Muscle layer of duodenum (tissue), 2 donors: Measurements from ENCODE around the gene HDAC9.

ENCODE experiments used
- H3K27ac ChIP-seq: one replicate; pipeline ENCODE4 v1.7.0; 2013; ENCODE audit warnings: mild to moderate bottlenecking, low read length
- H3K27me3 ChIP-seq: one replicate; pipeline ENCODE4 v1.7.0; 2013; ENCODE audit warnings: low read depth, mild to moderate bottlenecking, control low read depth, low read length
- H3K36me3 ChIP-seq, 2 donors: one replicate each; pipeline ENCODE4 v1.7.0; 2013; ENCODE audit warnings: low read length in 2 of 2, control low read depth in 1 of 2, mild to moderate bottlenecking in 1 of 2; ENCODE audit not compliant: insufficient read depth in 2 of 2, control insufficient read depth in 1 of 2
- H3K4me1 ChIP-seq, 2 donors: one replicate each; pipeline ENCODE4 v1.7.0; 2013; ENCODE audit warnings: low read length in 2 of 2, mild to moderate bottlenecking in 2 of 2, control low read depth in 1 of 2, moderate library complexity in 1 of 2; ENCODE audit not compliant: insufficient read depth in 2 of 2, control insufficient read depth in 1 of 2
- H3K4me3 ChIP-seq, 2 donors: one replicate each; pipeline ENCODE4 v1.7.0; 2013; ENCODE audit warnings: low read length in 2 of 2, low read depth in 1 of 2, mild to moderate bottlenecking in 1 of 2
- H3K9me3 ChIP-seq, 2 donors: one replicate each; pipeline ENCODE4 v1.7.0; 2013; ENCODE audit warnings: low read length in 2 of 2, control low read depth in 1 of 2, mild to moderate bottlenecking in 1 of 2; ENCODE audit not compliant: control insufficient read depth in 1 of 2
- donor health status: healthy.

The HDAC9 gene

DNA sequence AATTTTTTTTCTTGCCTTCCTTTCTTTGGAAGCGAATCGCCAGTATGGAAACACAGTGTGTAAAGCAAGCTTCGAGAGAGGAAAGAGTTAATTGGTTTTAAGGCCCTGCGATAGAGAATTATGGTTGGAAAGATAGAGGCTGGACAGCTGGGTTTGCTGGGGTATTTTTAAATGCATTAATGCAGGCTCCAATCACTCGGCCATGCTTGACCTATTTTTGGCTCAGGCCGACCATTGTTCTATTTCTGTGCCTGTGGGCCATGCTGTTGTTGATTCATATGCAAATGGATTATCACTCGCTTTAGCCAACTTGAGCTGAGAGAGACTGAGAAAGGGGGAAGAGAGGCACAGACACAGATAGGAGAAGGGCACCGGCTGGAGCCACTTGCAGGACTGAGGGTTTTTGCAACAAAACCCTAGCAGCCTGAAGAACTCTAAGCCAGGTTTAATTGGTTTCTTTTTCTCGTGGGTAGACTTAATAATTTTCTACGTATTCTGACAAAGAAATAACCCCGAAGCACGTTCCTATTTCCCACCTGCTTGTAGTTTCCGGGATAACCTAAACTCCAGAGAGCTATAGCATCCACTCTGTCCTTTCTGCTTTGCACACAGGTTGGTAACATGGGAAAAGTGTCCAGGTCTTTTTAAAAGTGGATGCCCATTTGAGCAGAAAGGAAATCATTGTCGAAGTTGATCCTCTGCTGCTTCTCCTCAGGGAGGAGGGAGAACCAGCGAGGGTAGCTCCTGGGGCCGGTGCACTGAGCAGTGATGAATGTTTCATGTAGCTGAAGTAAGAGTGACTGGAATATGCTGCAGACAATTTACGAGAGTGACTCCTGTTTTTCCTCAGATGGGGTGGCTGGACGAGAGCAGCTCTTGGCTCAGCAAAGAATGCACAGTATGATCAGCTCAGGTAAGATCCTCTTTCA lies at the start of gene HDAC9:
Gene HDAC9 (plus strand): TSS at position 338 of the 929 bp plus-strand sequence. CDS start 554 bp downstream, at position 892.
- H3K36me3 ChIP-seq, result no peaks in the 10 kb centered on the region
- no peaks in the 10 kb centered on the region for H3K9me3 ChIP-seq
- peak within 1 kb of the TSS; percentile 11 for H3K27ac ChIP-seq
- H3K4me3 ChIP-seq, result peak within 1 kb of the TSS; percentile 55 to 58
- H3K27me3 ChIP-seq, result no peaks in the 10 kb centered on the region
- H3K4me1 ChIP-seq, result peaks cover 0 to 10% of the 10 kb centered on the region in 2 donors

- Histone ChIP-seq H3K4me1 (no peaks in the 10 kb centered on the region), H3K4me3 (no peak overlapping the region), H3K36me3 (no peaks in the 10 kb centered on the region), H3K27ac (no peak overlapping the region), H3K9me3 (no peaks in the 10 kb centered on the region), H3K27me3 (no peaks in the 10 kb centered on the region)
These were observed 49.5 kb upstream of the HDAC9 start for GRCh38 chr7:18445916-18446520.

DNA sequence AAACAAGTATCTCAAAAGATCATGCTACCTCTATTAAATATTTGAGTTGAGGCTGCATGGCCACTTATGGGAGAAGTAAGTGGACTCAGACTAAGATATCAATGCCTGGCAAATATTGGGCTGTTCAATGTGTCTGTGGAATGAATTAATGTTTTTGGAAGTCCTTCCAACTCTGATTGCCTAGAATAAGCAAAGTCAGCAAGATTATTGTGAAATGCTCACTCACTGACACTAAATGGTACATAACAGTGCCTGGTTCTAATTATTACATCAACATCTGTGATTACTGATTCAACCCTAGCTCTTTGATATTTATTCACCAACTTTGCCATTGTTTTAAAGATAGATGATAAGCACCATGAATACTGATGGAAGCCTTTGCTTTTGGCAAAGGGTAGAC lies 45.5 kb upstream of the HDAC9 start:
- Histone ChIP-seq H3K4me1 (no peaks in the 10 kb centered on the region), H3K27me3 (no peaks in the 10 kb centered on the region), H3K9me3 (no peaks in the 10 kb centered on the region), H3K36me3 (no peaks in the 10 kb centered on the region), H3K4me3 (no peak overlapping the region), H3K27ac (no peak overlapping the region)

GRCh38 chr7:18455606-18456005 lies 39.9 kb upstream of the HDAC9 start:
- no peaks in the 10 kb centered on the region for H3K27me3 ChIP-seq
- no peaks in the 10 kb centered on the region for H3K4me1 ChIP-seq
- no peaks in the 10 kb centered on the region for H3K36me3 ChIP-seq
- H3K4me3 ChIP-seq, result no peak overlapping the region
- H3K9me3 ChIP-seq, result no peaks in the 10 kb centered on the region
- H3K27ac ChIP-seq, result no peak overlapping the region

DNA sequence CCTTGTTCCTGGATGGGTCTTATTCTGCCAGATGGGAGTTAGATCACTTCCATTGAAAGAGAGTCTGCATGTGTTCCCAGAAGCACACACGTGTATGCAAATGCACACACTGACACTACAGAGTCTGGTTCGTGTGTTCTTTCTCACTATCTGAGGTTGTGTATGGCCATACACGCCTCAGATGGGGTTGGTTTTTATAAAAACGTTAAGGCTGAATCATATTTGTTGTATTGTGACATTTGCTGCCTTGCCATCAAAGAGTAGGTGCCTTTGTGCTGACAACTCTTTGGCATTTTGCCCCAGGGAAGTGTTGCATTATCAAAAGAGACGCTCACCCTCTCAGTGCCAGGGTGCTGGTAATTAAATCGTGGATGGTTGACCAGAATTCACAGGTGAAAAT lies 37.7 kb upstream of the HDAC9 start:
- Histone ChIP-seq H3K9me3 (no peaks in the 10 kb centered on the region), H3K27ac (no peak overlapping the region), H3K36me3 (no peaks in the 10 kb centered on the region), H3K4me3 (no peak overlapping the region), H3K4me1 (no peaks in the 10 kb centered on the region), H3K27me3 (no peaks in the 10 kb centered on the region)

- no peaks in the 10 kb centered on the region for H3K4me1 ChIP-seq
- H3K27me3 ChIP-seq, result no peaks in the 10 kb centered on the region
- no peaks in the 10 kb centered on the region for H3K9me3 ChIP-seq
- H3K36me3 ChIP-seq, result no peaks in the 10 kb centered on the region
- H3K27ac ChIP-seq, result no peak overlapping the region
- H3K4me3 ChIP-seq, result no peak overlapping the region
These were observed 36.7 kb upstream of the HDAC9 start for GRCh38 chr7:18458830-18459229.

DNA sequence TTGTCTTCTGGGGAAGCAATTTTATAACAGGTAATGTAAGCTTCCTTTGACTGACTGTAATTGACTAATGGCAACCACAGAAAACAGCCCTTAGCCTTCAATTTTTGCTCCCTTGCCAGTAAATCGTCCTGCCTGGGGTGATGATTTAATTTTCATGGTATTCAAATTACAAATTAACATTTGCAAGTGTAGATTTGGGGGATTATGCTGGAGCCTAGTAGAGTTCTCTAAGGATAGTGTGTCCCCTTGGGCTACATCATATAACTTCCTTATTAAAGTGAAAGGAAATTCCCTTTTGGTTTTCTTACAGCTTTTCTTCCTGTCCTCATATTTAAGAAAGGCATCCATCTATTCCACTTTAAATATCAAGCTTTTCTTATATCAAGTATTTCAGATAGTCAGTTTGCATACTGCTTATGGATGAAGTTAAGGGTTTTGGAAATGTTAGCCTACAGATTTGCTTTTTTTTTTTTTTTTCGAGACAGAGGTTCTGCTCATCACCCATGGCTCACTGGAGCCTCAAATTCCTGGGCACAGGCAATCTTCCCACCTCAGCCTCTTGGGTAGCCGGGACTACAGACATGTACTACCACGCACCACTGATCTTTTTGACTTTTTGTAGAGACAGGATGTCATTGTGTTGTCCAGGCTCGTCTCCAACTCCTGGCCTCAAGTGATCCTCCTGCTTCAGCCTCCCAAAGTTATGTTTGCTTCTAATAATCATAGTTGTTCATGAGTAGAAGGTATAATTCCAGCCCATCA lies 35.9 kb upstream of the HDAC9 start:
- Histone ChIP-seq H3K27ac (no peak overlapping the region), H3K27me3 (no peaks in the 10 kb centered on the region), H3K4me3 (no peak overlapping the region), H3K4me1 (no peaks in the 10 kb centered on the region), H3K36me3 (no peaks in the 10 kb centered on the region), H3K9me3 (no peaks in the 10 kb centered on the region)

- Histone ChIP-seq H3K4me3 (no peak overlapping the region), H3K9me3 (no peaks in the 10 kb centered on the region), H3K4me1 (no peaks in the 10 kb centered on the region), H3K27me3 (no peaks in the 10 kb centered on the region), H3K36me3 (no peaks in the 10 kb centered on the region), H3K27ac (no peak overlapping the region)
These were observed 33.6 kb upstream of the HDAC9 start for GRCh38 chr7:18461785-18462467.

- Histone ChIP-seq H3K36me3 (no peaks in the 10 kb centered on the region), H3K27me3 (no peaks in the 10 kb centered on the region), H3K27ac (no peak overlapping the region), H3K9me3 (no peaks in the 10 kb centered on the region), H3K4me3 (no peak overlapping the region), H3K4me1 (no peaks in the 10 kb centered on the region)
These were observed 30.7 kb upstream of the HDAC9 start for GRCh38 chr7:18464830-18465229.

GRCh38 chr7:18467011-18467410 lies 28.5 kb upstream of the HDAC9 start:
- Histone ChIP-seq H3K4me1 (no peaks in the 10 kb centered on the region), H3K4me3 (no peak overlapping the region), H3K27me3 (no peaks in the 10 kb centered on the region), H3K9me3 (no peaks in the 10 kb centered on the region), H3K27ac (no peak overlapping the region), H3K36me3 (no peaks in the 10 kb centered on the region)

- Histone ChIP-seq H3K27ac (no peak overlapping the region), H3K36me3 (no peaks in the 10 kb centered on the region), H3K27me3 (no peaks in the 10 kb centered on the region), H3K4me3 (no peak overlapping the region), H3K4me1 (no peaks in the 10 kb centered on the region), H3K9me3 (no peaks in the 10 kb centered on the region)
These were observed 26.8 kb upstream of the HDAC9 start for GRCh38 chr7:18468795-18469194.
